Activated naive CD4-positive, alpha-beta T cell treated with anti-CD3 and anti-CD28 coated beads, Interleukin-2, amount 10 ng/mL, durations not matched to agents 7 days and 5 days (primary cell): Measurements from ENCODE around the gene TMEM156.
"Not testable (repeated sequence)": the region's sequence is repeated elsewhere in the genome, so short reads cannot be mapped to it uniquely, and the experiment has no call there.

Source experiments
- CTCF ChIA-PET: fragments of 350-600 bp; sonication (Branson Sonifier 250); formaldehyde crosslinking; loops from one replicate; lab custom pipeline; 2021; ENCODE audit warnings: antibody characterized with exemption; lab: Charles Lee
- DNase-seq: peaks from one replicate; pipeline ENCODE4 v3.0.0-alpha.2; 2020
- H3K27ac Mint-ChIP-seq: one replicate; pipeline ENCODE4 v1.8.0; 2021; ENCODE audit warnings: mild to moderate bottlenecking, moderate library complexity, mixed read lengths
- H3K27me3 Mint-ChIP-seq: one replicate; pipeline ENCODE4 v1.8.0; 2021; ENCODE audit warnings: mild to moderate bottlenecking, mixed read lengths
- H3K36me3 Mint-ChIP-seq: one replicate; pipeline ENCODE4 v1.8.0; 2021; ENCODE audit warnings: mixed read lengths
- H3K4me1 Mint-ChIP-seq: one replicate; pipeline ENCODE4 v1.8.0; 2021; ENCODE audit warnings: mixed read lengths
- H3K4me3 Mint-ChIP-seq: one replicate; pipeline ENCODE4 v1.8.0; 2021; ENCODE audit warnings: mild to moderate bottlenecking, moderate library complexity, mixed read lengths
- H3K9me3 Mint-ChIP-seq: one replicate; pipeline ENCODE4 v1.8.0; 2021; ENCODE audit warnings: mixed read lengths

TMEM156 gene

DNA sequence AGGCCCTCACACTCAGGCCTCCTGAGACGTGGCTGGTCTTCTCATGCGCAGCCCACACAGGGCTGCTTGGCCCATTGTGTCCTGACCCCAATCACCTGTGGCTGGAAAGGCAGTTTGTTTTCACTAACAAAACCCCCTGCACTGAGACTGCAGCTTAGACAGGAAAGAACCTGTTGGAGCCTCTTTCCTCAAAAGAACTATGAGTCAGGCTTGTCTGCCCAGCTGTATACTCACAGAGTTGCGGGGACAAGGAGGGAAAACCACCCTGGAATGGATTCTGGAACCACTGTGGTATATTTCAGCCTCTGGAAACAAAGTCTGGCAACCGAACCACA is 5.2 kb upstream of the TMEM156 start:
- CTCF ChIA-PET: interaction anchor here (0.6 kb wide), 1 partner anchor 62 kb away, joined by 3 read pairs; no protein-coding TSS in a partner anchor
- DNase-seq: no peak
- no peaks in the 10 kb centered on the region for H3K36me3 Mint-ChIP-seq
- no peaks in the 10 kb centered on the region for H3K27me3 Mint-ChIP-seq
- no peak overlapping the region for H3K4me3 Mint-ChIP-seq
- H3K4me1 Mint-ChIP-seq: peaks cover 34% of the 10 kb centered on the region
- no peaks in the 10 kb centered on the region for H3K9me3 Mint-ChIP-seq
- H3K27ac Mint-ChIP-seq: no peak overlapping the region

DNA sequence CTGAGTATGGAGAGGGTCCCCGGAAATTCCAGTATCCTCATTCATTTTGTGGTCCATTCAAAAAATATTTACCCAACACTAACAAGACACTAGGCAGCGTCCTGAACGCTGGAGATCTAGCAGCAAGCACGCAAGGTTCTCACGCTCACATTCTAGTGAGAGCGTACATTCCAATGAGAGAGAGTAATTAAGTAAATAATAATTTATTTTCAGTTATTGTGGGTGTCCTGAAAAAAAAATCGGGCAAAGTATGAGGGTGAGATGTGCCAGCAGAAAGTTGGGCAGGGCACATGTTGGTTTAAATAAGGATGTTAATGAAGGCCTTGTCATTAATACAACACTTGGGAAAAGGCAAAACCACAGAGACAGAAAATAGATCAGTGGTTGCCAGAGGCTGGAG is 4.0 kb upstream of the TMEM156 start:
- H3K27ac Mint-ChIP-seq: no peak overlapping the region
- H3K4me3 Mint-ChIP-seq: no peak overlapping the region
- H3K36me3 Mint-ChIP-seq: no peaks in the 10 kb centered on the region
- no peaks in the 10 kb centered on the region for H3K9me3 Mint-ChIP-seq
- peaks cover 34% of the 10 kb centered on the region for H3K4me1 Mint-ChIP-seq
- DNase-seq: no peak
- CTCF ChIA-PET: no interaction called here
- H3K27me3 Mint-ChIP-seq: no peaks in the 10 kb centered on the region

DNA sequence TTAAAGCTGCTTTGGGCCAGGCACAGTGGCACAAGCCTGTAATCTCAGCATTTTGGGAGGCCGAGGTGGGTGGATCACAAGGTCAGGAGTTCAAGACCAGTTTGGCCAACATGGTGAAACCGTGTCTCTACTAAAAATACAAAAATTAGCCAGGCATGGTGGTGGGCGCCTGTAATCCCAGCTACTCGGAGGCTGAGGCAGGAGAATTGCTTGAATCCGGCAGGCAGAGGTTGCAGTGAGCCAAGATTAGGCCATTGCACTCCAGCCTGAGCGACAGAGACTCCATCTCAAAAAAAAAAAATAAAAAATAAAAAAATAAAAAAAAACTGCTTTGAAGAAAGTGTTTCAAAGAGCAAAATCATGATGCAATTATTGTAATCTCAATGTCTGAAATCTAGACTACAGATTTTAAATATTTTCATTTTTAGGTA is 604 bp downstream of the TMEM156 start:
- DNase-seq: peak; percentile 25

DNA sequence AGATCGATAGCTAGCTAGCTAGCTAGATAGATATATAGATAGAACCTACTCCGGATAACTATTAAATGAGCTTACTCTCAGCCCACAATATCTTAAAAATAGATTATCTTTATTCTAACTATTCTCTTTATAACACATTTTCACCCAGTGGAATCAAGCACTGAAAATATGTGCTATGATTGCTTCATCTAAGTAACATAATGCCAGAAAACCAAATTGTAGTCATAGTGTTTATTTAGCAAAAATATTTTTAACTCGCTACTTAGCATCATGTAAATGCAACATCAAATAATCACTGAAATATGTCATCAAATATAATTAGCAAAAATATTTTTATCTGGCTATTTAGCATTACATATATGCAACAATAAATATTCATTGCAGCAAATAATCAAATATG is 1.5 kb downstream of the TMEM156 start:
- peaks cover 15% of the 10 kb centered on the region for H3K36me3 Mint-ChIP-seq
- peaks cover 55% of the 10 kb centered on the region for H3K4me1 Mint-ChIP-seq
- H3K9me3 Mint-ChIP-seq: no peaks in the 10 kb centered on the region
- no peak for DNase-seq
- H3K27me3 Mint-ChIP-seq: no peaks in the 10 kb centered on the region
- H3K4me3 Mint-ChIP-seq: peak overlapping the region; percentile 74
- H3K27ac Mint-ChIP-seq: peak overlapping the region; percentile 97
- CTCF ChIA-PET: interaction anchor here (0.7 to 2.1 kb wide), 9 partner anchors 13 to 128 kb away, joined by 3 to 12 read pairs (median 3); no protein-coding TSS in a partner anchor

More for the DNA sequence above, 604 bp downstream of the TMEM156 start:
- Mint-ChIP-seq H3K4me3 (peak overlapping the region; percentile 74), H3K36me3 (peaks cover 11% of the 10 kb centered on the region), H3K4me1 (peaks cover 51% of the 10 kb centered on the region), H3K27ac (peak overlapping the region; percentile 97)
- not testable (repeated sequence) for H3K27me3 Mint-ChIP-seq, H3K9me3 Mint-ChIP-seq
- CTCF ChIA-PET: interaction anchor here (1.0 to 1.3 kb wide), 2 partner anchors 12 to 47 kb away, joined by 3 read pairs; no protein-coding TSS in a partner anchor

DNA sequence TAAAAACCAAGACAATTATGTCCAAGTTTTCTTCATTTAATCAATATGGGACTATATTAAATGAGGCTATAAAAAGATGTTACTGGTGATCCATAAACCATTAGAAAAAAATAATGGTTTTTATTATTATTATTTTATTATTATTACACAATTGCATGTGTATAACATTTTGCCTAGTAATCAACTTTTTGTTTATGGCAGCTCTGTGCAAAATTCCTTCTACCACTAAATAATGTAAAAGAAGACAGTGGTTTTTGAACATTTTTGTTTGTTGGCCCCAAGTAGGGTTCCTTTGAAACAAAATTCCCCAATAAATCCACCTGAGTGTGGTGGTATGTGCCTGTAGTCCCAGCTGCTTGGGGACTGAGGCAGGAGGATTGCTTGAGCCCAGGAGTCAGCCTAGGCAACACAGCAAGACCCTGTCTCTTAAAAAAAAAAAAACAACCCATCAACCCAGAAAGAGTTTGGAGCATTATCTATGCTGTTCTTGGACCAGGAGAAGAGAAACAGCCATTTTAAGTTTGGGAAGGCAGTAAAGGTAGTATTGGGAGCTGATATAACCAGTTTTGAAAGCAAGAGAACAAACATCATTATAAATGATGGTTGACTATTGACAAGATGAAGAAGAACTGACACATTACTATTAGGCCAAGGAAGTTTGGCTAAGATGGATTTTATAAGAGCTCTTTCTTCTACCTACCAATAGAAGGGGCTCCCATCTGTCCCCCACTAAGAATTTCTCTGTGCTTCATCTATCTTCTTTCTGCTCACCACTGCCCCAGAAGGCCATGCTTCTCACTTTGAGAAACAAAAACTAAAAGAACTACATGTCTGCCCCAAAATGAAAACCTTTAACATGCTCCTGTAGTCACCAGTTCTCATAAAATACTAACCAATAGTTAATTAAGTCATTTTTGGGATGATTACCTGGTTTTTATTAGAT is 2.2 kb downstream of the TMEM156 start:
- H3K4me1 Mint-ChIP-seq: peaks cover 60% of the 10 kb centered on the region
- CTCF ChIA-PET: interaction anchor here (0.7 to 2.1 kb wide), 8 partner anchors 15 to 127 kb away, joined by 3 to 12 read pairs (median 3); no protein-coding TSS in a partner anchor

DNA sequence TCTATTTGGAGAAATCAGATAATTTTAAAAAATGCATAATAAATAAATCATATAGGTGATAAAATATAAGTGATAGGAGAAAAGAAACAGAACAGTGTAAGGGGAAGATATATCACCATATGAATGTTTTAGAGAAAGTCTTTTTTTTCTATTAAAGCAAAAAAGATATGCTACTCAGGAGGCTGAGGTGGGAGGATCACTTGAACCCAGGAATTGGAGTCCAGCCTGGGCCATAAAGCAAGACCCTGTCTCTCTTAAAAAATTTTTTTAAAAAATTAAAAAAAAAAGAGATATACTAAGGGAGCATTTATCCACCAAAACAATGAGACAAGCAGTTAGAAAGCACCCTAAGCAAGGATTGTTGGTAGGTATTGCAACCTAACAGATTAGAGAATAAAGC is 6.1 kb downstream of the TMEM156 start:
- CTCF ChIA-PET: no interaction called here
- Mint-ChIP-seq H3K9me3 (peaks cover 14% of the 10 kb centered on the region), H3K36me3 (peaks cover 43% of the 10 kb centered on the region), H3K27me3 (no peaks in the 10 kb centered on the region), H3K27ac (no peak overlapping the region), H3K4me1 (peaks cover 38% of the 10 kb centered on the region), H3K4me3 (no peak overlapping the region)
- DNase-seq: no peak

More for the DNA sequence above, 2.2 kb downstream of the TMEM156 start:
- Mint-ChIP-seq H3K36me3 (peaks cover 19% of the 10 kb centered on the region), H3K27ac (peak overlapping the region; percentile 97), H3K4me3 (peak overlapping the region; percentile 74), H3K27me3 (no peaks in the 10 kb centered on the region), H3K9me3 (no peaks in the 10 kb centered on the region)
- DNase-seq: peak; percentile 45

DNA sequence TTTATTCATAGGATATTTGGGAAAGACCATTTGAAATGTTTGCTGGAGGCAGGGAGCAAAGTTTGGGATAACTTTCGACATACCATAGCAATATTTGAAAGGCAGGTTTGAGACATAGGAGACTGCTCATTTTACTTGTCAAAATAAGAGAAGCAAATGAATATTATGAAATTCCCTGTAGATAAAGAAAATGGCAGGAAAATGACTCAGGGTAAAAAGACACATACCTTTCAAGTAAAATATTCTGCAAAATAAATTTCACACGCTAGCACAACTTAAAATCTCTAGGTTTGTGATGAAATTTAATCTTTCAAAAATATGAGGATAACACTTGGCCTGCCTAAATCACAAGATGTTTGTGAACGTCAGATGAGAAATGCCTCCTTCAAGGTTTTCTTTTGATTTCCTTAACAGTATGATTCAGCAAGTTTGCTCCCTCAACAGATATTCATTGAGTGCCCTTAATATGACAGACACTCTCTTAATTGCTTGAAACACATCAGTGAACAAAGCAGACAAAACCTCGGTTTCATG is 6.6 kb downstream of the TMEM156 start:
- no peaks in the 10 kb centered on the region for H3K27me3 Mint-ChIP-seq
- no peak for DNase-seq
- H3K9me3 Mint-ChIP-seq: peaks cover 14% of the 10 kb centered on the region
- no peak overlapping the region for H3K4me3 Mint-ChIP-seq
- CTCF ChIA-PET: no interaction called here
- H3K27ac Mint-ChIP-seq: no peak overlapping the region
- H3K36me3 Mint-ChIP-seq: peaks cover 46% of the 10 kb centered on the region
- H3K4me1 Mint-ChIP-seq: peaks cover 38% of the 10 kb centered on the region

DNA sequence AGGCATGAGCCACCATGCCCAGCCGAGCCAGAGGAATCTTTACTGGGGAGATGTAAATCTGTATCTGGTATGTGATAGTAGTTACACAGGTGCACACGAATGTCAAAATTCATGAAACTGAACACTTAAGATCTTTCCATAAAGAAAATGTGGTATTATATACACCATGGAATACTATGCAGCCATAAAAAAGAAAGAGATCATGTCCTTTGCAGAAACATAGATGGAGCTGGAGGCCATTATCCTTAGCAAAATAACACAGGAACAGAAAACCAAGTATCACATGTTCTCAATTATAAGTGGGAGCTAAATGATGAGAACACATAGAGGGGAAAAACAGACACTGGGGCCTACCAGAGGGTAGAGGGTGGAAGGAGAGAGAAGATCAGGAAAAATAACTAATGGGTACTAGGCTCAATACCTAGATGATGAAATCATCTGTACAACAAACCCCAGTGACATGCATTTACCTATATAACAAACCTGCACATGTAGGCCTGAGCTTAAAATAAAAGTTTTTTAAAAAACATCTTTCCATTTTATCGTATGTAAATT is 7.8 kb downstream of the TMEM156 start:
- no peak for DNase-seq
- Mint-ChIP-seq H3K36me3 (peaks cover 49% of the 10 kb centered on the region), H3K4me1 (peaks cover 34% of the 10 kb centered on the region), H3K27me3 (no peaks in the 10 kb centered on the region), H3K4me3 (no peak overlapping the region), H3K9me3 (peaks cover 14% of the 10 kb centered on the region), H3K27ac (no peak overlapping the region)
- CTCF ChIA-PET: interaction anchor here (1.2 kb wide), 1 partner anchor 123 kb away, joined by 4 read pairs; no protein-coding TSS in a partner anchor

DNA sequence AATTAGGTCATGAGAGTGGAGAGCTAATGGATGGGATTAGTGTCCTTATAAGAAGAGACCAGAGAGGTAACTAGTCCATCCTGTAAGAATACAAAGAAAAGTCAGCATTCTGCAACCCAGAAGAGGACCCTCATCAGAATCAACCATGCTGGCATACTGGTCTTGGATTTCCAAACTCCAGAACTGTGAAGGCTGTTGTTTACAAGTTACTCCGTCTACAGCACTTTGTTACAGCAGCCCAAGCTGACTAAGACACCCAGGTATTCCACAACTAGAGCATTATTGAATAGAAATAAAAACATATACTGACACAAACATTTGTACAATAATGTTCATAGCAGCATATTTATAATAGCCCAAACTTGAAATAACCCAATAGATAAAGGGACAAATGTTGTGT is 9.2 kb downstream of the TMEM156 start:
- H3K27ac Mint-ChIP-seq: no peak overlapping the region
- CTCF ChIA-PET: no interaction called here
- peaks cover 23% of the 10 kb centered on the region for H3K4me1 Mint-ChIP-seq
- peaks cover 20% of the 10 kb centered on the region for H3K9me3 Mint-ChIP-seq
- no peak for DNase-seq
- H3K27me3 Mint-ChIP-seq: no peaks in the 10 kb centered on the region
- H3K4me3 Mint-ChIP-seq: no peak overlapping the region
- peaks cover 53% of the 10 kb centered on the region for H3K36me3 Mint-ChIP-seq

DNA sequence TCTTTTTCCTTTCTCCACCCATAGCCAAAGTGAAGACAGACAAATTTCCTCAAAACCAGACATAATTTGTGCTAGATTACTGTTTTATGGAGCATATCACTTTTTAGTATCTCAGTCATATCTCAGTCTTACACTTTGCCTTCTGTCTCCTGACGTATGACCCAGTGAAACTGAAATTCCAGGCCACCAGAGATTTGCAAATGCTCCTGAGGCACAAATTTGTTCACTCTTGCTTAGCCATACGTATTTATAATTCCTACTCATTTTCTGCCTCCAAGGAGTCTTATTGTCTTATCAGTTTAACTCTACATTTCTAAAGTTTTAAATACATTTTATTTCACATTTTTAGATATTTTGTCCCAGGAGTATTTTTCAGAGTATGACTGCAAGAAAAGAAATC is 10.0 kb downstream of the TMEM156 start:
- H3K4me1 Mint-ChIP-seq: peaks cover 16% of the 10 kb centered on the region
- H3K27ac Mint-ChIP-seq: no peak overlapping the region
- H3K4me3 Mint-ChIP-seq: no peak overlapping the region
- DNase-seq: no peak
- H3K36me3 Mint-ChIP-seq: peaks cover 57% of the 10 kb centered on the region
- peaks cover 23% of the 10 kb centered on the region for H3K9me3 Mint-ChIP-seq
- CTCF ChIA-PET: no interaction called here
- no peaks in the 10 kb centered on the region for H3K27me3 Mint-ChIP-seq

DNA sequence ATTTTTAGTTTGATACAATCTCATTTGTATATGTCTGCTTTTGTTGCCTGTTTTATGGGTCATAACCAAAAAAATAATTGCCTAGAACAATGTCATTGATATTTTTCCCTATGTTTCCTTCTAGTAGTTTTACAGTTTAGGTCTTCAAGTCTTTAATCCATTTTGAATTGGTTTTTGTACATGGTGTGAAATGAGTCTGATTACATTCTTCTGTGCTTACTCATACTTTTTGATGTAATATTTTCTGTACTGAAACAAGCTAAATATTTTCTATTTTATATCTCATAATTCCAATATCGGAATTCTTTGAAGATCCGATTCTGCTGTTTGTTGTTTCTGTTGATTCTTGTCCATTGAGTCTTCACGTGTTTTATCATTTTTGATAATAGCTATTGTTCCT is 10.6 kb downstream of the TMEM156 start:
- Mint-ChIP-seq H3K27me3 (no peaks in the 10 kb centered on the region), H3K4me3 (no peak overlapping the region), H3K27ac (no peak overlapping the region), H3K4me1 (peaks cover 14% of the 10 kb centered on the region), H3K36me3 (peaks cover 59% of the 10 kb centered on the region), H3K9me3 (peaks cover 26% of the 10 kb centered on the region)
- DNase-seq: no peak
- CTCF ChIA-PET: no interaction called here

DNA sequence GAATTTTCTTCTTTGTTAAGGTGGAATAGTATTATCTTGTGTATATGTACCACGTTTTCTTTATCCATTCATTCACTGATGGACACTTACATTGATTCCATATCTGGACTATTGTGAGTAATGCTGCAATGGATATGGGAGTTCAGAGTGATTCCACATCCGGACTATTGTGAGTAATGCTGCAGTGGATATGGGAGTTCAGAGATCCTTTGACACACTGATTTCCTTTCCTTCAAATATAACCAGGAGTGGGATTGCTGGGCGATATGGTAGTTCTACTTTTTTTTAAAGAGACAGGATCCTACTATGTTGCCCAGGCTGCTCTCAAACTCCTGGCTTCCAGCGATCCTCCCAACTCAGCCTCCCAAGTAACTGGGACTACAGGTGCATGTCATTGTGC is 12.1 kb downstream of the TMEM156 start:
- Mint-ChIP-seq H3K9me3 (peaks cover 34% of the 10 kb centered on the region), H3K4me3 (no peak overlapping the region), H3K36me3 (peaks cover 65% of the 10 kb centered on the region), H3K27me3 (no peaks in the 10 kb centered on the region), H3K27ac (no peak overlapping the region), H3K4me1 (peaks cover 3% of the 10 kb centered on the region)
- CTCF ChIA-PET: no interaction called here
- DNase-seq: no peak

DNA sequence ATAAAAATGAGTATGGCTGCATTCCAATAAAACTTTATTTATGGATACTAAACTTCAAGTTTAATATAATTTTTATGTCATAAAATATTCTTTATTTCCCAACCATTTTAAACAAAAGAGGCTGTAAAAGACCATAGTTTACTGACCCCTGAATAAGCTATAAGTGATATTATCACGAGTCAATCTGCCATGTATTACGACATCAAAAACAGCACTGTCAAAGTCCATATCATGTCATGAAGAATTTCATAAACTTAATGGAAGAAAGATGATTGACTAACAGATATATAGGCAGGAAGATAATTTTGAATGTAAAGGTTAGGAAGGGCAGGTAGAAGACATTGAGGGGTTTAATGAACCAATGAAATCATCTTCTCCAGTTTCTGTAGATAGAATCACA is 18.2 kb downstream of the TMEM156 start:
- Mint-ChIP-seq H3K27ac (no peak overlapping the region), H3K27me3 (no peaks in the 10 kb centered on the region), H3K9me3 (peaks cover 18% of the 10 kb centered on the region), H3K4me3 (no peak overlapping the region), H3K36me3 (peaks cover 63% of the 10 kb centered on the region), H3K4me1 (peaks cover 12% of the 10 kb centered on the region)
- DNase-seq: no peak
- CTCF ChIA-PET: no interaction called here

DNA sequence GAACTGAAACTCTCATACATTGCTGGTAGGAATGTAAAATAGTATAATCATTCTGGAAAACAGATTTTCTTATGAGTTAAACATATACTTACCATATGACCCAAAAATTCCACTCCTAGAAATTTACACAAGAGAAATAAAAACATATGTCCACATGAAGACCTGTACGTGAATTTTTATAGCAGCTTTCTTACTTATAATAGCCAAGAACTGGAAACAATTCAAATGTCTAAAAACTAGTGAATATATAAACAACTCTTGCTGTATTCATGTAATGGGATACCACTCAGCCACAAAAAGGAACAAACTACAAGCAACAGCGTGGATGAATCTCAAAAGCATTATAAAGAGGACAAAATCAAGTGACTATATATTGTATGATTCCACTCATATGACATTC is 27.5 kb downstream of the TMEM156 start:
- Mint-ChIP-seq H3K27me3 (no peaks in the 10 kb centered on the region), H3K9me3 (peaks cover 10% of the 10 kb centered on the region), H3K4me1 (peaks cover 5% of the 10 kb centered on the region), H3K4me3 (no peak overlapping the region), H3K36me3 (peaks cover 52% of the 10 kb centered on the region), H3K27ac (no peak overlapping the region)
- no peak for DNase-seq
- CTCF ChIA-PET: no interaction called here
